Measurements from ENCODE around the gene SCAMP4. TPM values are rescaled to one million over a fixed set of nuclear protein-coding genes. Genes with fewer than 3 reads are reported as not detected.

Gene SCAMP4
- polyA plus RNA-seq, 5 donors, result 41.9 to 92.4 (median 63.9) TPM

Other genes with a start within 250 kb of the SCAMP4 start
- under 1 TPM; 0.04 to 0.09 (median 0.06) TPM for gene ONECUT3, start 151.9 kb upstream of the SCAMP4 start, polyA plus RNA-seq (ENCODE audit: insufficient read depth in 1 of 5, insufficient read length in 5 of 5, low replicate concordance in 1 of 5)
- 1 to 10 TPM in 2 of 5 donors, under 1 TPM in 3; 0.63 to 1.6 (median 0.99) TPM for gene ATP8B3, start 93.1 kb upstream of the SCAMP4 start, polyA plus RNA-seq (ENCODE audit: insufficient read depth in 1 of 5, insufficient read length in 5 of 5, low replicate concordance in 1 of 5)
- gene REXO1, start 56.9 kb upstream of the SCAMP4 start, polyA plus RNA-seq (ENCODE audit: insufficient read depth in 1 of 5, insufficient read length in 5 of 5, low replicate concordance in 1 of 5), result 10 to 100 TPM; 14.3 to 29.4 (median 21.7) TPM
- 10 to 100 TPM in 1 of 5 donors, 1 to 10 TPM in 4; 3.3 to 12.8 (median 6.0) TPM for gene KLF16, start 41.8 kb upstream of the SCAMP4 start, polyA plus RNA-seq (ENCODE audit: insufficient read depth in 1 of 5, insufficient read length in 5 of 5, low replicate concordance in 1 of 5)
- gene ABHD17A, start 19.9 kb upstream of the SCAMP4 start, polyA plus RNA-seq (ENCODE audit: insufficient read depth in 1 of 5, insufficient read length in 5 of 5, low replicate concordance in 1 of 5), result 10 to 100 TPM; 34.9 to 90.0 (median 45.8) TPM
- 1 to 10 TPM in 4 of 5 donors, under 1 TPM in 1; 0.98 to 4.5 (median 1.9) TPM for gene ADAT3, start within 50 bp of the SCAMP4 start, polyA plus RNA-seq (ENCODE audit: insufficient read depth in 1 of 5, insufficient read length in 5 of 5, low replicate concordance in 1 of 5)
- gene CSNK1G2, start 35.8 kb downstream of the SCAMP4 start, polyA plus RNA-seq (ENCODE audit: insufficient read depth in 1 of 5, insufficient read length in 5 of 5, low replicate concordance in 1 of 5), result 10 to 100 TPM; 32.0 to 70.0 (median 40.7) TPM
- 100 to 1,000 TPM in 2 of 5 donors, 10 to 100 TPM in 3; 70.5 to 131 (median 97.0) TPM for gene BTBD2, start 110.3 kb downstream of the SCAMP4 start, polyA plus RNA-seq (ENCODE audit: insufficient read depth in 1 of 5, insufficient read length in 5 of 5, low replicate concordance in 1 of 5)
- 100 to 1,000 TPM in 1 of 5 donors, 10 to 100 TPM in 4; 51.7 to 124 (median 77.8) TPM for gene MKNK2, start 145.8 kb downstream of the SCAMP4 start, polyA plus RNA-seq (ENCODE audit: insufficient read depth in 1 of 5, insufficient read length in 5 of 5, low replicate concordance in 1 of 5)
- gene MOB3A, start 190.9 kb downstream of the SCAMP4 start, polyA plus RNA-seq (ENCODE audit: insufficient read depth in 1 of 5, insufficient read length in 5 of 5, low replicate concordance in 1 of 5), result 10 to 100 TPM; 17.5 to 31.4 (median 24.1) TPM
- gene IZUMO4, start 191.5 kb downstream of the SCAMP4 start, polyA plus RNA-seq (ENCODE audit: insufficient read depth in 1 of 5, insufficient read length in 5 of 5, low replicate concordance in 1 of 5), result 1 to 10 TPM; 5.5 to 7.2 (median 6.2) TPM
- gene AP3D1, start 246.2 kb downstream of the SCAMP4 start, polyA plus RNA-seq (ENCODE audit: insufficient read depth in 1 of 5, insufficient read length in 5 of 5, low replicate concordance in 1 of 5), result 10 to 100 TPM; 56.7 to 90.8 (median 67.7) TPM

Measured in right lung (tissue), 5 donors.